ES-I3 (cell line): ENCODE data around the gene CDX1.

Experiments used
- H3K36me3 ChIP-seq: 2 replicates; pipeline ENCODE4 v1.6.1; 2013; ENCODE audit warnings: mild to moderate bottlenecking, low read length, control low read depth, moderate library complexity; ENCODE audit not compliant: insufficient read depth
- H3K4me1 ChIP-seq: 2 replicates; pipeline ENCODE4 v1.6.1; 2013; ENCODE audit warnings: mild to moderate bottlenecking, control low read depth, low read length; ENCODE audit not compliant: insufficient read depth
- H3K9ac ChIP-seq: 2 replicates; pipeline ENCODE4 v1.6.1; 2013; ENCODE audit warnings: low read depth, mild to moderate bottlenecking, low read length, moderate library complexity
- H3K9me3 ChIP-seq: 2 replicates; pipeline ENCODE4 v1.6.1; 2013; ENCODE audit warnings: mild to moderate bottlenecking, low read length, moderate library complexity; ENCODE audit not compliant: control insufficient read depth, insufficient read depth

CDX1 gene

DNA sequence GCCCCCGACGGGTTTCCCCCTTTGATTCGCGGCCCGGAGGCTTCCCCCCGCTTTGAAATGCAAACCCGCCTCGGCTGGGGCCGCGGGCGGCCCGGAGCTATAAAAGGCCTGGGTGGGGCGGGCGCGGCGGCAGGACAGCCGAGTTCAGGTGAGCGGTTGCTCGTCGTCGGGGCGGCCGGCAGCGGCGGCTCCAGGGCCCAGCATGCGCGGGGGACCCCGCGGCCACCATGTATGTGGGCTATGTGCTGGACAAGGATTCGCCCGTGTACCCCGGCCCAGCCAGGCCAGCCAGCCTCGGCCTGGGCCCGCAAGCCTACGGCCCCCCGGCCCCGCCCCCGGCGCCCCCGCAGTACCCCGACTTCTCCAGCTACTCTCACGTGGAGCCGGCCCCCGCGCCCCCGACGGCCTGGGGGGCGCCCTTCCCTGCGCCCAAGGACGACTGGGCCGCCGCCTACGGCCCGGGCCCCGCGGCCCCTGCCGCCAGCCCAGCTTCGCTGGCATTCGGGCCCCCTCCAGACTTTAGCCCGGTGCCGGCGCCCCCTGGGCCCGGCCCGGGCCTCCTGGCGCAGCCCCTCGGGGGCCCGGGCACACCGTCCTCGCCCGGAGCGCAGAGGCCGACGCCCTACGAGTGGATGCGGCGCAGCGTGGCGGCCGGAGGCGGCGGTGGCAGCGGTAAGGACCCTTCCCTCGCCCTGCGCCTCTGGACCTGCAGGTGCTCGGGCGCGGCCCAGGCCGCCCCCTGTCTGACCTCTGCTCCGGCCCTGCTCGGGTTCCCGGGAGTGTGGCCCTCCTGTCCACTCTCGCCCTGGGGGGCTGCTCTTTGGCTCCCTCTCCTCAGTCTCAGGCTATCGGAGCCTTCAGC, at the start of gene CDX1:
Gene CDX1 (plus strand): TSS at position 129 of the 862 bp plus-strand sequence. CDS start 99 bp downstream, at position 228.
- H3K9ac ChIP-seq: peak within 1 kb of the TSS; percentile 29; the same call in 1 of the 2 replicates
- peaks cover 15% of the 10 kb centered on the region; the same call in 1 of the 2 replicates for H3K4me1 ChIP-seq
- no peaks in the 10 kb centered on the region for H3K36me3 ChIP-seq
- no peaks in the 10 kb centered on the region for H3K9me3 ChIP-seq

DNA sequence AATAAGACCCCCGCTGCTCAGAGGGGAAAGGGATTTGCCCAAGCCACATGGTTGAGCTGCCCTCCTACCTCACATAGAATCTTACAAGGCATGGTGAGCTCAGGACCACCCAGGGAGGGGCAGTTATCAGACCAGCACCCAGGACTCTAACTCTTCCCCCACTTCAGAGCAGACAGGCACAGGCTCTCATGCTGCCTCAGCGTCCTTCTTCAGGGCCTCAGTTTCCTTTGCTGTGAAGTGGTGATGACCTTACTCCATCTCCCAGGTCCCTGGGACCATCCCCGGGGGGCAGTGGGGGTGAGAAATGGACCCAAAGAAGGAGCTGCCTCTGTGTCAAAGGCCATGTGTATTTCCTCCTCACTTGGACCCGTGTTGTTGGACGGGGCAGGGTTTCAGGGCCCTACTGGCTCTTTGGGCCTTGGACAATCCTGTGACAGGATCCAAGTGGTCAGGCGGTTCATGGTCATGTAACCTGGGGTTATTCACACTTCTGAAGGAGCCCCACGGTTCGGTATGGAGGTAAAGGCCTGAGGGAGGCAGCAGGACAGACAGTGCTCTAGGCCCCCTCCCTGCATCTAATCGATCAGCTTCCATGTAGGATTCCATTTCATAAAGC, 48.5 kb upstream of the CDX1 start:
- H3K9me3 ChIP-seq: no peaks in the 10 kb centered on the region
- no peaks in the 10 kb centered on the region; the same call in 1 of the 2 replicates for H3K36me3 ChIP-seq
- peaks cover 5% of the 10 kb centered on the region; the same call in 1 of the 2 replicates for H3K4me1 ChIP-seq
- H3K9ac ChIP-seq: no peak overlapping the region

DNA sequence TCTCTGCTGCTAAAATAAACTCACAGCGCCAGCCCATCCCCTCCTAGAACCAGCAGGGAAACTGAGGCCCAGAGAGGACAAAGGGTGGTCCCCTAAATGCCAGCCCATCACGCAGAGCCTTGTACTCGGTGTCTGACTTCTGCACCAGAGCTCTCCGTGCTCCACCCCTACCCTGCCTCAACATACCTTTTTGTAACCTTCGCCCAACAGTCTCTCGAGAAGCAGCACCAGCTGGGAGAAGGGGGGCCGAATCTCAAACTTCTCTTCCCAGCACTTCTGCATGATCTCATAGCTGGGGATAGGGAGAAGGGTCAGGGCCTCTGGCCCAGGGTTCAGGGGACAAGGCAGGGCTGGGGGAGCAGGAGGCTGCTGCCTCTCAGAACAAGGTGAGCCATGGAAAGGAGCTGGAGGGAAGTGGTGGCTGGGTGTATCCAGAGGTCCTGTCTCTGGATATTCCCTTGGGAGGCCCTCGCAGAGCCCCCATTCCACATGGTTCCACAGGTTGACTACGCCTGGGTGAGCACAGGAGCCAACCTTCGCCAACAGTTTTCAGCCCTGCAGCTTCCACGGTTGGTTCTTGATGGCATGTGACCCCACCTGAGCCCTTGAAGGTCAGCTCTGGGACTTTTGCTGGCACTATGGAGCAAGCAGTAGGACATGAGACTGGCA, 47.9 kb upstream of the CDX1 start:
- Histone ChIP-seq H3K9me3 (no peaks in the 10 kb centered on the region), H3K4me1 (0 out of 2 replicates have a peak, but pooled peaks cover under 1% of the 10 kb centered on the region), H3K9ac (no peak overlapping the region), H3K36me3 (no peaks in the 10 kb centered on the region; the same call in 1 of the 2 replicates)

DNA sequence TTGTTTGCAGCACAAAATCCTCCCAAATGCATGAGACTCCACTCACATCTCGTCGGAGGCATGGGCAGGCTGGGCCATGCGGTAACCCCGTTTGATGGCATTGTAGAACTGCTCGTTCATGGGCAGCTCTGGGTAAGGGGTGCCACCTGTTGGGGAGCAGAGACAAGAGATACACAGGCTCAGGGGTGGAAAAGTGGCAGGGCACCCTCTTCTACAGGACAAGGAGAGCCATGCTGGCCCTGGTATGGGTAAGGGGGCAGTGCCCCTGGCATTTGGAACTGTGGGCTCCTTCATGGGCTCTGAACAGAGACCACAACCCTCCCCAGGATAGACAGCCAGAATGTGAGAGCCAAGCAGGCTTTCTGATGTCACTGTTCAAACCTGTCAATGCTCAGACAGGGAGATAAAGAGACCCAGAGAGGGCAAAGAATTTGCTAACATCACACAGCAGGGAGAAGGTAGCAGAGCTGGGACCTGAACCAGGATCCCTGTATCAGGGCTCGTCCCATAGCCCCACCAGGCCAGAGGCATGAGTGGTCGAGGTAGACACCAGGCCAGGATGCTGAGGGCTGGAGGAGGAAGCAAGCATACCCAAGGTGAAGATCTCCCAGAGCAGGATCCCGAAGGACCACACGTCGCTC, 47.0 kb upstream of the CDX1 start:
- H3K9me3 ChIP-seq: no peaks in the 10 kb centered on the region
- H3K9ac ChIP-seq: no peak overlapping the region
- H3K36me3 ChIP-seq: no peaks in the 10 kb centered on the region; the same call in none of the 2 replicates
- no peaks in the 10 kb centered on the region for H3K4me1 ChIP-seq

DNA sequence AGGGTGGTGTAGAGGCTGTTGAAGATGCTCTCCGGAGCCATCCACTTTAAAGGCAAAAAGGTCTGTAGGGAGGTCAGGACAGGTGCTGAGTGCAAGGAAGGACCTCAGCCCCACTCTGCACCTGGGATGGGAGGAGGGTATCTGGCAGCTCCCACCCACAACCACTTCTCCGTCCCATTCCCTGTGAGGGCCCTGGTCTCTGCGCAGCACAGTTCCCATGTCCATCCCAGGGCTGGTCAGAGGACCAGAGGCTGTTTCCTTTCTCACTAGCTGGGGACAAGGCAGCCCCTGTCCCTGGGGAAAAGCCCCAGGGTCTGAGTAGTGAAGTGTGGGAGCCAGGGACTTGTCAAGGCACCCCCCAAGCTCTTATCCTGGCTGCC, 46.5 kb upstream of the CDX1 start:
- H3K4me1 ChIP-seq: no peaks in the 10 kb centered on the region
- H3K9me3 ChIP-seq: no peaks in the 10 kb centered on the region
- no peak overlapping the region for H3K9ac ChIP-seq
- H3K36me3 ChIP-seq: no peaks in the 10 kb centered on the region; the same call in none of the 2 replicates

DNA sequence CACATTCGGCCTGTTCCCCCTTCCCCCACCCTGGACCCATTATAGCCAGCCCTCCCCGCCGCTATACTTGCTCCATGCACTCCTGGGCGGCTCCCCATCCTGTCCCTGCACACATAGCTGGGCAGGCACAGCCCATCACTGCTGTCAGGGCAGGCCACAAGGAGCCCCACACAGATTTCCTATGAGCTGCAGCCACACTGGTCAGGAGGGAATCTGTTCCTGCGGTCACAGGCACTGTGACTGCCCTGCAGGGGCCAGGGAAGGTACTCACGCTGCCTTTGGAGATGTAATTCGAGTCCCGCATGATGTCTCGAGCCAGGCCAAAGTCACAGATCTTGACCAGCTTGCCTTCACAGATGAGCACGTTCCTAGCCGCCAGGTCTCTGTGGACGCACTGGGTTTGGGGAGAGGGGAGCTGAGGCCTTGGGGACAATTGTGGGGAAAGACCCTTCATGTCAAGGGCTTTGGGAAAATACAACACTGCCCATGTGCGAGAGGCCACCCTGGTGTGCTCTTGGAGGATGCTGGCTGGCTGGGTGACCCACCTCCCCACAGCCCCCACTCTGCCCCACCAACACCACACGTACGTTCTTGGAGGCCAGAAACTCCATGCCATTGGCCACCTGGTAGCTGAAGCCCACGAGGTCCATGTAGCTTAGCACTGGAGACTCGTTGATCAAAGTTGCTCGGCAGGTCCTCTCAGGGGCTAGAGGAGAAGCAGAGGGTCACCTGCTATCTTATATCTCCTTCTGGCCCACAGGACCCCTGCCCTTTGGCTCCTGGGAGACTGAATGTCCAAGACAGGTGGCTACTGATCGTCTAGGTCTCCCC, 45.7 kb upstream of the CDX1 start:
- no peaks in the 10 kb centered on the region for H3K4me1 ChIP-seq
- no peaks in the 10 kb centered on the region; the same call in none of the 2 replicates for H3K36me3 ChIP-seq
- no peak overlapping the region for H3K9ac ChIP-seq

DNA sequence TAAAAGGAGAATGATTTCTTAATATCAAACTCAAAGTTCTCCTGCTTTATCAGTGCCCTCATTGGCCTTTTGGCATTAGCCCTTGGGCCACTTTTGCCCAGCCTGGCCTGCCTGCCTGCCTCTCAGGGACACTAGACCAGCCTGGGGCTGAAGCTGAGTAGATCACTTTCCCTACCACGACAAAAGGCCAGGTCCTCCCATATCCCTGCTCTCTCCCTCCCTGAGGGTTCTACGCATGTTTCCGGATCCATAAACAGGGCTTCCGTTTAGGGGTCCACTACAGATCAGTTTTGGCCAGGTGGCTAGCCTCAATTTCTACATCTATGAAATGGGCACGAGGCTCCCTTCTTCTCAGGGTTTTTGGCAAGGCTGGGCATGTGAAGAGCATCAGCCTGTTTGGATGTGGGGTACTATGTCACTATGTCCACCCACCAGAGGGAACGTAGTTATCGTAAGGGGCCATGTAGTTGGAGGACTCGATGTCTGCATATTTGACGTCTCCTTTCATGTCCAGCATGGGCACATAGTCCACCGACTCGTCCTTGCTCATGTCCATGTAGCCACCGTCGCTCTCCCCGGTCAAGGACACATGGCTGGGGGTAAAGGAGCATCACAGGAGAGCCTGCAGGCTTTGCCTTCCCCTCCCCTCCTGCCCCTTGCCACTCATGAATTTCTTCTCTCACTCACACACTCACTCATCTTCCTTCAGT, 45.0 kb upstream of the CDX1 start:
- Histone ChIP-seq H3K4me1 (no peaks in the 10 kb centered on the region), H3K9me3 (no peaks in the 10 kb centered on the region), H3K36me3 (no peaks in the 10 kb centered on the region; the same call in none of the 2 replicates), H3K9ac (no peak overlapping the region)

More for the DNA sequence above, 45.7 kb upstream of the CDX1 start:
- H3K9me3 ChIP-seq: no peaks in the 10 kb centered on the region

DNA sequence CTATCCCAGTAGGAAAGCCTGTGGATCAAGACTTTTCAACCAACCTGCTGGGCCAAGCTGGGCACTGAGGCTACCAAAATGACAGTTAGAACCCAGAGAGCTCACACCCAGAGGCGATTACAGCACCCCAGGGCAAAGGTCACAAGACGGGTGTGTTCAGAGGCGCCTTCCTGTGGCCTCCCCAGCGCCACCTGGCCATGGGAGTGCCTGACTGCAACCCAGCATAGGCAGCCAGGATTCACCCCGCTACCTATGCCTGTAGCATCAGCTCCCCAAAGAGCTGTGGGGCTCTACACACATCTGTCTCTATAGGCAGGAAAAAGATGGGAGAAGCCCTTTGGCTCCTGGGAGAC, 44.4 kb upstream of the CDX1 start:
- H3K9ac ChIP-seq: no peak overlapping the region
- no peaks in the 10 kb centered on the region; the same call in none of the 2 replicates for H3K36me3 ChIP-seq
- H3K9me3 ChIP-seq: no peaks in the 10 kb centered on the region
- H3K4me1 ChIP-seq: no peaks in the 10 kb centered on the region

DNA sequence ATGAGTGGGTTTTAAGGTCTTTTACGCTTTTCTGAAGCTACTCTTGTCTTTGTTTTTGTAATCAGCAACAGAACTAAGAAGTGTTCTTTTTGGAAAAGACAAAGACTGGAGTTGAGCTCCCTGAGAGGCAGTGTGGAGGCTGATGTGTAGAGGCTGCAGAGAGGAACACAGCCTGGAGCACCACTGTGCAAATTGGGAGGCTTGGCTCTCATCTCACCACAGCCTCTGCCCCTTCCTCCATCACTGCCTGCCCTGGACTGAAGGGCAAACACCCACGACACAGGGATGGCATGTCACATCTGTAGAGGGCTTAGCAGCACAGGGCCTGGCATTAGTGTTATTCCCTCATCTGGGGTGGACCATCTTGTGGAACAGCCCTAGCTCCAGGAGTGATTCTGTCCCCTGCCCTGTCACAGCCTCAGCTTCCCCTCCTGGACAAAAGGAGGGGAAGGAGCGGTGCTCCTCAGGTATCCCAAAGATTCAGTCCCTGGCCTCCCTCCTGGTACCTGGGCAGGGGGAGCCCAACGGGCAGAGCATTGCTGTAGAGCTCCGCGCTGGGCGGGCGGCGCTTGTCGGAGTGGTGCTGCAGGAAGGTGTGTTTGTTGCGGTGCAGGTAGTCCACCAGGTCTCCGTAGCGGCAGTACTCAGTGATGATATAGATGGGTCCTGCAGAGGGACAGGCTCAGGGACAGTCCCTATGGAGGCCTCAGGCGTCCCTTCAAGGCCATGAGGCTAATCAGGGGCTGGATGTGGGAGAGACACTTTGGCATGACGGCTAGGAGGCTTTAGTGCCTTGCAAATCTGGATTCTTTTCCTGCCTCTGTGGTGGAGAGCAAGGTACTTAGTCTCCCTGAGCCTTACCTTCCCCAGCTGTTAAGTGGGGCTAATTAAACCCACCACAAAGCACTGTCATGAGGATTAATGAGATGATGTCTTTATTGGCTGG, 43.8 kb upstream of the CDX1 start:
- Histone ChIP-seq H3K9ac (no peak overlapping the region), H3K9me3 (no peaks in the 10 kb centered on the region), H3K4me1 (no peaks in the 10 kb centered on the region), H3K36me3 (no peaks in the 10 kb centered on the region; the same call in none of the 2 replicates)

DNA sequence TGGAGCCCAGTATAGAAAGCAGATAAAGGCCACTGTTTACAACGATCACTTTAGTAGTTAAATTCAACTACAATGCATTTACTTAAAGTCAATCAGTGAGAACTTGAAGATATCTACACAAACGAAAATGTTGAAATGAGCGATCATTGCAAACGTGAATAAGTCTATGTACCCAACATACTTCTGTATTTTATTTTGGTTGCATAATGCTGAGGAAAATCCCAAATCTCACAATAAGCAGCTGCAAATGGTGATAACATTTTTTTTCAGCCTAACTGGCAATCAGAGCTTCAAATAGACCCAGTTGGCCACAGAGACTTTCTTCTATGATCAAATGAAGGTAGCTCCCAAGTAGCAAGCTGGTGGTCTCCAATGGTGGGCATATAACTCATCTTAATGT, 43.0 kb upstream of the CDX1 start:
- Histone ChIP-seq H3K36me3 (no peaks in the 10 kb centered on the region; the same call in none of the 2 replicates), H3K9ac (no peak overlapping the region), H3K9me3 (no peaks in the 10 kb centered on the region), H3K4me1 (no peaks in the 10 kb centered on the region)

DNA sequence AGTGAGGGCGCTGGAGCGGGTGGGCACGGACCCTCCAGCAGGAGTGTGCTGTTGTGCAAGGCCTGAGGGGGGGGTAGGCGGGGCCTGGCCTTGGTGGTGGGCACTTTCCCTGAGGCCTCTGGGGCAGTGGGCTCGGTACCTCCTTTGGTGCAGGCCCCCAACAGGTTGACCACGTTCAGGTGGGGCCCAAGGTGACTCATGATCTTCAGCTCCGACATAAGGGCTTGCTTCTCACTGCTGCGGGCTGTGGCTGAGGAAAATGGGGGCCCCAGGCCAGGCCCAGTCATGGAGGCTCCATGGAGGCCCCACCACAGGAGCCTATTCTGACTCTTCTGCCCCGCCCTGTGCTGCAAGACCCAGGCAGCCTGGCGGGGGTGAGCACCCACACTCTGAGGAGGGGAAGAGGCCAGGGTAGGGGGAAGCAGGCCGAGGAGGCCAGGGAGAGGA, 42.4 kb upstream of the CDX1 start:
- Histone ChIP-seq H3K4me1 (no peaks in the 10 kb centered on the region), H3K9me3 (no peaks in the 10 kb centered on the region), H3K36me3 (peaks cover 3% of the 10 kb centered on the region), H3K9ac (no peak overlapping the region)

DNA sequence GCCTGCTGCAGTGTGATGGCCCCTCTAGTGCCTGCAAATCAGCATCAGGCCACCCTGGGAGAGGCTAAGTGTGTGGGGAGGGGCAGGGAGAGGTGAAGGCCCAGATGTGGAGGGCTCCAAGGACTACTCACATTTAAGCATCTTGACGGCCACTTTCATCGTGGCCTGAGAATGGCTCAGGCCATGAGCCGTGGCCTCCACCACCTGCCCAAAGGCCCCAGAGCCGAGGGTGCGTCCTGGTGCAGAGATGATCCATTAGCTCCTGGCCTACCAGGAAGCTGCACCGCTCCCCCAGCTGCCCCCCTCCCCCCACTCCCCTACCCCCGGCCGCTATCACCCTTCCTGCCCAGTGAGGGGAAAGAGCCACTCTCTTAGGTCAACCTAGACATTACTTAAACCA, 42.0 kb upstream of the CDX1 start:
- peaks cover 4% of the 10 kb centered on the region; the same call in 1 of the 2 replicates for H3K36me3 ChIP-seq
- no peak overlapping the region for H3K9ac ChIP-seq
- no peaks in the 10 kb centered on the region for H3K4me1 ChIP-seq
- H3K9me3 ChIP-seq: no peaks in the 10 kb centered on the region
